ENCODE measurements around the gene CLIC4.
A peak's percentile ranks its signal among the peaks of the same experiment; 100 is the strongest.
"Not testable (repeated sequence)": the region's sequence is repeated elsewhere in the genome, so short reads cannot be mapped to it uniquely, and the experiment has no call there.

Gene CLIC4

GRCh38 chr1:24720152-24720551, 25.1 kb upstream of the CLIC4 start:
- DNase-seq, result no peak

GRCh38 chr1:24721533-24721932, 23.7 kb upstream of the CLIC4 start:
- DNase-seq, result no peak

- not testable (repeated sequence) for DNase-seq
These were observed 22.9 kb upstream of the CLIC4 start for GRCh38 chr1:24722073-24723035.

GRCh38 chr1:24724345-24725208, 20.7 kb upstream of the CLIC4 start:
- no peak for DNase-seq

- no peak for DNase-seq
These were observed 20.0 kb upstream of the CLIC4 start for GRCh38 chr1:24725209-24725651.

GRCh38 chr1:24726741-24727140, 18.5 kb upstream of the CLIC4 start:
- DNase-seq, result no peak

DNA sequence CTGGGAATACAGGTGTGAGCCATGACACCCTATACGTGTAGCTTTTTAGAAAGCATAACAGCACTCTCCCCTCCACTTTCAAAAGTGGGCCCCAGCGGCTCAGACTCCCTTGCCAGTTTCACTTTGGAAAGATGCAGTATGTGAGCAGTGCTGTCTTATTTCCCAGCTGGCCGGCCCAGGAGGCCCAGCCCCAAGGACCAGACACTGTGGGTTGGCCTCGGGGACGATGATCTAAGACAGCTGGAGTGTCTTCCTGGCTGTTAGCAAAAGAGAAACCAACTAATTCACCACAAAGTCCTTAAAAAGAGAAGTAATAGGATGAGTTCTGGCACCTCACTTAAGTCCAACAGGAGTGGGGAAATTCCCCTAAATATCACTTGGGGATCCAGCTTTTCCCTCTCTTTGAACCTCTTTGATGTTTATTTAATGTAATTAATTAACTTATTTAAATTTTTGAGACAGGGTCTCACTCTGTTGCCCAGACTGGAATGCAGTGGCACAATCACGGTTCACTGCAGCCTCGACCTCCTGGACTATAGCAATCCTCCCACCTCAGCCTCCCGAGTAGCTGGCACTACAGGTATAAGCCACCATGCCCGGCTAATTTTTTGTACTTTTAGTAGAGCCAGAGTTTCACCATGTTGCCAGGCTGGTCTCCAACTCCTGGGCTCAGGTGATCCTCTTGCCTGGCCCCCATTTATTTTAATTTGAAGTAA, 17.6 kb upstream of the CLIC4 start:
- no peak for DNase-seq

GRCh38 chr1:24728982-24729381, 16.3 kb upstream of the CLIC4 start:
- no peak for DNase-seq

DNA sequence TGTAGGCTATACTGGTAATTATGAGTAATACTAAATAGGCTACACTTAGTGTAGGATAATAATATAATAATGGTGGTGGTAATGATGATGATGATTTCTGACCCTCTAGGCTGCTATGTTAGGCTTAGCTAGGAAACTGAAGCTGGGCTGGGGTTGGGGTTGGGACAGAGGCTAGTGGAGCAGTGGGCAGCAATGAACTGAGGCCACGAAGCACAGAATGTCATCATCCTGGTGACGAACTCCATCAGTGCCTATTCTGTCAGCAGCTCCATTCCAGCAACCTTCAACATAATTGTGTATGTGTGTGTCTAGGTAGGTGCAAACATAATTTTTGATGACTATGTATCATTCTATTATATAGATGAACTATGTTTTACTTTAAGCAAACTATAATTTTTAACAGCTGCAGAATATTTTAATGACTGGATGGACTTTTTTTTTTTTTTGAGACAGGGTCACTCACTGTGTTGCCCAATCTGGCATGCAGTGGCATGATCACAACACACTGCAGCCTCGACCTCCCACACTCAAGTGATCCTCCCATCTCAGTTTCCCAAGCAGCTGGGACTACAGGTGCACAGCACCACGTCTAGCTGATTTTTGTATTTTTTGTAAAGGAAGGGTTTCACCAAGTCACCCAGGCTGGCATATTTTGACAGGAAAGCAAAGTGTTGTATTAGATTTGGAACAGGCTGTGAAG, 12.9 kb upstream of the CLIC4 start:
- no peak for DNase-seq

GRCh38 chr1:24733342-24733741, 11.9 kb upstream of the CLIC4 start:
- not testable (repeated sequence) for DNase-seq

GRCh38 chr1:24735156-24735508, 10.1 kb upstream of the CLIC4 start:
- DNase-seq, result no peak

- no peak for DNase-seq
These were observed 9.5 kb upstream of the CLIC4 start for GRCh38 chr1:24735509-24736375.

DNA sequence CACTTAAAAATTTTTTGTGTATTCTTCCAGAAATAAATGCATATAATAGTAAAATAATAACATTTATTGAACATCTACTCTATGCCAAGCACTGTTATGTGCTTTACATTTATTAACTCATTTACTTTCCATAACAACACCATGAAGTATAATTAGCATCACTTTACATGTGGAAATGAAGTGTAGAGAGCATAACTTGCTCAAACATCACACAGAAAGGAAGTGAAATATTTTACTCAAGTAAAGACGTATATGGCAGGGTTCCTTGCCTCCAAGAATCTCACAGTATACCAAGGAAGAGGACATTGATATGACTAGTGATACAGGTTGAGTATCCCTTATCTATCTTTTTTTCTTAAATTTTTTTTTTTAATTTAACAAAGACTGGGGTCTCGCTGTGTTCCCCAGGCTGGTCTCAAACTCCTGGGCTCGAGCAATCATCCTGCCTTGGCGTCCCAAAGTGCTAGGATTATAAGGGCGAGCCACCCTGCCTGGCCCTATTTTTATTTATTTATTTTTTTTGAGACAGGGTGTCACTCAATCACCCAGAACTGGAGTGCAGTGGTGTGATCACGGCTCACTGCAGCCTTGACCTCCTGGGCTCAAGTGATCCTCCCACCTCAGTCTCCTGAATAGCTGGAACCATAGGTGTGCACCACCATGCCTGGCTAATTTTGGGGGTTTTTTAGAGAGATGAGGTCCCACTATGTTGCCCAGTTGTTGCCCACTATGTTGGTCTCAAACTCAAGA, 7.7 kb upstream of the CLIC4 start:
- no peak for DNase-seq

DNA sequence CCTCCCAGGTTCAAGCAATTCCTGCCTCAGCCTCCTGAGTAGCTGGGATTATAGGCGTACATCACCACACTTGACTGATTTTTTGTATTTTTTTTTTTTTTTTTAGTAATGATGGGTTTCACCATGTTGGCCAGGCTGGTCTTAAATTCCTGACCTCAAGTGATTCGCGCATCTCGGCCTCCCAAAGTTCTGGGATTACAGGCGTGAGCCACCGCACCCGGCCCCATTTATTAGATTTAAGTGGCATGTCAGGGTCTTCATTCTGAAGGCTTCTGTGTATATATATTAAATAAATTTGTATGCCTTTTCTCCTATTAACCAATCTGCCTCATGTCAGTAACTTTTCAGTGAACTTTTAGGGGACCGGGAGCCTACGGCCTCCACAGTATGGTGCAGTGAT, 6.0 kb upstream of the CLIC4 start:
- no peak for DNase-seq

- DNase-seq, result no peak
These were observed 2.9 kb upstream of the CLIC4 start for GRCh38 chr1:24742090-24742938.

- no peak for DNase-seq
These were observed 1.6 kb upstream of the CLIC4 start for GRCh38 chr1:24743404-24744211.

DNA sequence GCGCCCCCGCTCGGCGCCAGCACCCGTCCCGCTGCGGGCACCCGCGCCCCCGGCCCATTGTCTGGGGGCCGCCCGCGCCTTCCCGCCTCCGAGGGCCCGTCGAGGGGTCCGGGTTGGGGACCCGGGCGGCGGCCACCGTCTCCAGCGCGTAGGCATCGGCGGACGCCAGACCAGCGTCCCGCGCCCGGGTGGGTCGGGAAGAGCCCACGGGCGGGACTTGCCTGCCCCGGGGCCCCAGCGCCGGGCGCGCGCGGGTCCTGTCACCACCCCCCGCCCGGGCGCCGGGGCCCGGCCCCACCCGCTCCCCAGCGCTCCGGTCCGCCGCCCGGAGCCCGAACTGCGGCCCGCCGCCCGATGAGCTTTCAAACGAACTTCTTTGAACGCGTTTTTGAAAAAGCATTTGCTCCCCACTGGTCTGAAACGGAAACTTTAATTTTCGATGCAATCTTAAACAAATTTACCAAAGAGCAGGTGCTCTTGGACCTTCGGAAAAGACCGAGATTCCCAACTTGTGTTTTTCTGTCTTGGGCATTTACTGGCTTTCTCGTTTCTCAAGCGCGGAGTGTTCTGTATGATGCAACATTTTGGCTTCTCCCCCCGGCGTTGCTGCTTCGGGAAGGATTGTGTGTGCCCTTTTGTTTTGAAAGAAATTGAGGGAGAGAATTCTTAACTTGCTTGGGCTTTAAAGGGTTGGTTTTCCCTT, 615 bp downstream of the CLIC4 start:
- DNase-seq, result peak; percentile 68
